Measurements from ENCODE around the gene CRY1.
"Not testable (repeated sequence)": the region's sequence is repeated elsewhere in the genome, so short reads cannot be mapped to it uniquely, and the experiment has no call there.

Gene CRY1

DNA sequence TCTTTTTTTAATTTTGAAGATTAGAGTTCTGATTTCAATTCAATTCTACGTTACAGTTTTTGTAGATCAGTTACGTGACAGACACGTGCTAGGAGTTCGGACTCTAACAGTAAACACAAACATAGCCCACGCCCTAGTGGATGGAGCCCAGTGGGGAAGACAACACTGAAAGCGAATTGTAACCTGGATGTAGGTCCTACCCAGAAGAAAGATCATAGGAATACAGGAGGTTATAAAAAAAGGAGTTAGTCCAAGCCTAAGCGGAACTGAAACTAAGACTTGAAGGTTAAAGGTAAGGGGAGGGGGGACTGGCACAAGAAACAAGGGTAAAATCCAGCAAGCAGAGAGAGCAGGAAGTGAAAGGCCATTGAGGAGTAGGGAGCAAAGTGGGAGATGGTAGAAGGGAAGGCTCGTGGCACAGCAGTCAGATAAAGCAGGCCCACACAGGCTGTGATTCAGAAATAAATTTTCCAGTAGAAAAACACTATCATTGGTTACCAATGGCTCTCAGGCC lies 15.7 kb upstream of the CRY1 start:
- TF ChIP-seq EZH2phosphoT487 (conservative IDR thresholded peaks at IDR 0.05; ENCODE audit: low read length): no peak
- TF ChIP-seq, protein P1, sequence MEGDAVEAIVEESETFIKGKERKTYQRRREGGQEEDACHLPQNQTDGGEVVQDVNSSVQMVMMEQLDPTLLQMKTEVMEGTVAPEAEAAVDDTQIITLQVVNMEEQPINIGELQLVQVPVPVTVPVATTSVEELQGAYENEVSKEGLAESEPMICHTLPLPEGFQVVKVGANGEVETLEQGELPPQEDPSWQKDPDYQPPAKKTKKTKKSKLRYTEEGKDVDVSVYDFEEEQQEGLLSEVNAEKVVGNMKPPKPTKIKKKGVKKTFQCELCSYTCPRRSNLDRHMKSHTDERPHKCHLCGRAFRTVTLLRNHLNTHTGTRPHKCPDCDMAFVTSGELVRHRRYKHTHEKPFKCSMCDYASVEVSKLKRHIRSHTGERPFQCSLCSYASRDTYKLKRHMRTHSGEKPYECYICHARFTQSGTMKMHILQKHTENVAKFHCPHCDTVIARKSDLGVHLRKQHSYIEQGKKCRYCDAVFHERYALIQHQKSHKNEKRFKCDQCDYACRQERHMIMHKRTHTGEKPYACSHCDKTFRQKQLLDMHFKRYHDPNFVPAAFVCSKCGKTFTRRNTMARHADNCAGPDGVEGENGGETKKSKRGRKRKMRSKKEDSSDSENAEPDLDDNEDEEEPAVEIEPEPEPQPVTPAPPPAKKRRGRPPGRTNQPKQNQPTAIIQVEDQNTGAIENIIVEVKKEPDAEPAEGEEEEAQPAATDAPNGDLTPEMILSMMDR (IDR thresholded peaks at IDR 0.05; ENCODE audit: insufficient read depth, low read length, poor library complexity, severe bottlenecking): no peak
- Histone ChIP-seq H3K9me2 (replicated peaks; ENCODE audit: insufficient read depth, low read length) (no peaks in the 10 kb centered on the region), H3K79me2 (ENCODE audit: insufficient read depth, low read length) (no peaks in the 10 kb centered on the region), H4K20me1 (ENCODE audit: low read depth, low read length) (no peaks in the 10 kb centered on the region), H3K4me3 (ENCODE audit: insufficient read depth, low read length, poor library complexity, severe bottlenecking) (no peak overlapping the region), H3K36me3 (ENCODE audit: low read length) (no peaks in the 10 kb centered on the region), H3K4me2 (ENCODE audit: low read depth, low read length, poor library complexity, severe bottlenecking) (no peak overlapping the region), H2AFZ (ENCODE audit: low read depth, low read length, severe bottlenecking) (no peak overlapping the region), H3K27me3 (ENCODE audit: low read length) (no peaks in the 10 kb centered on the region), H3F3A (ENCODE audit: insufficient read depth) (no peaks in the 10 kb centered on the region), H3K27ac (ENCODE audit: low read depth, low read length) (no peak overlapping the region), H3K9me3 (ENCODE audit: insufficient read depth, low read length) (no peaks in the 10 kb centered on the region), H3K9ac (ENCODE audit: low read length) (no peak overlapping the region)

DNA sequence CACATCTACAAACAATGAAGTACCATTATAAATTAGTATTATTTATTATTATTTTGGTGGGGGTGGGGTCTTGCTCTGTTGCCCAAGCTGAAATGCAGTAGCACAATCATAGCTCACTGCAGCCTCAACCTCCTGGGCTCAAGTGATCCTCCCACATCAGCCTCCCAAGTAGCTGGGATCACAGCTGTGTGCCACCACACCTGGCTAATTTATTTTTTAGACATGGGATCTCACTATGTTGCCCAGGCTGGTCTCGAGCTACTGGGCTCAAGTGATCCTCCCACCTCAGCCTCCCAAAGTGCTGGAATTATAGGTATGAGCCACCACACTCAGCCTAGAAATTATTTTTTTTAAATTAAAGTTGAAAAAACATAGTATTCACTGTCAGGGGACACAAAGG lies 15.0 kb upstream of the CRY1 start:
- not testable (repeated sequence) for H3K4me2 ChIP-seq (ENCODE audit: low read depth, low read length, poor library complexity, severe bottlenecking); H2AFZ ChIP-seq (ENCODE audit: low read depth, low read length, severe bottlenecking); H3K9me2 ChIP-seq (replicated peaks; ENCODE audit: insufficient read depth, low read length); H4K20me1 ChIP-seq (ENCODE audit: low read depth, low read length); H3K36me3 ChIP-seq (ENCODE audit: low read length); H3K9me3 ChIP-seq (ENCODE audit: insufficient read depth, low read length); H3F3A ChIP-seq (ENCODE audit: insufficient read depth); H3K27ac ChIP-seq (ENCODE audit: low read depth, low read length); H3K9ac ChIP-seq (ENCODE audit: low read length); H3K27me3 ChIP-seq (ENCODE audit: low read length); H3K4me3 ChIP-seq (ENCODE audit: insufficient read depth, low read length, poor library complexity, severe bottlenecking); H3K79me2 ChIP-seq (ENCODE audit: insufficient read depth, low read length)

DNA sequence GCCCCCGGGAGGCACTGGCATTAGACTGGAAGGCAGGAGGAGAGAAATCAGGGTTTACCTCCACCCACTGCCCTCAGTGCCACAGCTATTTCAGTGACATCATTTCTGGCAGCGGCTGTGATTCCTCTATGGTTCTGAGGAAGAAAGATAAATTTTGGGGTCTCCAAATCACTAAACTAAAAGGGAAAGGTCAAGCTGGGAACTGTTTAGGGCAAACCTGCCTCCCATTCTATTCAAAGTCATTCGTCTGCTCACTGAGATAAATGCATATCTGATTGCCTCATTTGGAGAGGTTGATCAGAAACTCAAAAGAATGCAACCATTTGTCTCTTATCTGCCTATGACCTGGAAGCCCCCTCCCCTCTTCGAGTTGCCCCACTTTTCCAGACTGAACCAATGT lies 14.0 kb upstream of the CRY1 start:
- no peaks in the 10 kb centered on the region for H3K9me2 ChIP-seq (replicated peaks; ENCODE audit: insufficient read depth, low read length)
- H3K36me3 ChIP-seq (ENCODE audit: low read length): no peaks in the 10 kb centered on the region
- no peak overlapping the region for H3K4me2 ChIP-seq (ENCODE audit: low read depth, low read length, poor library complexity, severe bottlenecking)
- no peaks in the 10 kb centered on the region for H3K79me2 ChIP-seq (ENCODE audit: insufficient read depth, low read length)
- H3K4me3 ChIP-seq (ENCODE audit: insufficient read depth, low read length, poor library complexity, severe bottlenecking): no peak overlapping the region
- H4K20me1 ChIP-seq (ENCODE audit: low read depth, low read length): no peaks in the 10 kb centered on the region
- no peak overlapping the region for H3K27ac ChIP-seq (ENCODE audit: low read depth, low read length)
- TF ChIP-seq, protein P1 (IDR thresholded peaks at IDR 0.05; ENCODE audit: insufficient read depth, low read length, poor library complexity, severe bottlenecking): no peak
- no peak for TF ChIP-seq EZH2phosphoT487 (conservative IDR thresholded peaks at IDR 0.05; ENCODE audit: low read length)
- no peaks in the 10 kb centered on the region for H3K9me3 ChIP-seq (ENCODE audit: insufficient read depth, low read length)
- no peak overlapping the region for H2AFZ ChIP-seq (ENCODE audit: low read depth, low read length, severe bottlenecking)
- H3K27me3 ChIP-seq (ENCODE audit: low read length): no peaks in the 10 kb centered on the region
- no peak overlapping the region for H3K9ac ChIP-seq (ENCODE audit: low read length)
- H3F3A ChIP-seq (ENCODE audit: insufficient read depth): no peaks in the 10 kb centered on the region

DNA sequence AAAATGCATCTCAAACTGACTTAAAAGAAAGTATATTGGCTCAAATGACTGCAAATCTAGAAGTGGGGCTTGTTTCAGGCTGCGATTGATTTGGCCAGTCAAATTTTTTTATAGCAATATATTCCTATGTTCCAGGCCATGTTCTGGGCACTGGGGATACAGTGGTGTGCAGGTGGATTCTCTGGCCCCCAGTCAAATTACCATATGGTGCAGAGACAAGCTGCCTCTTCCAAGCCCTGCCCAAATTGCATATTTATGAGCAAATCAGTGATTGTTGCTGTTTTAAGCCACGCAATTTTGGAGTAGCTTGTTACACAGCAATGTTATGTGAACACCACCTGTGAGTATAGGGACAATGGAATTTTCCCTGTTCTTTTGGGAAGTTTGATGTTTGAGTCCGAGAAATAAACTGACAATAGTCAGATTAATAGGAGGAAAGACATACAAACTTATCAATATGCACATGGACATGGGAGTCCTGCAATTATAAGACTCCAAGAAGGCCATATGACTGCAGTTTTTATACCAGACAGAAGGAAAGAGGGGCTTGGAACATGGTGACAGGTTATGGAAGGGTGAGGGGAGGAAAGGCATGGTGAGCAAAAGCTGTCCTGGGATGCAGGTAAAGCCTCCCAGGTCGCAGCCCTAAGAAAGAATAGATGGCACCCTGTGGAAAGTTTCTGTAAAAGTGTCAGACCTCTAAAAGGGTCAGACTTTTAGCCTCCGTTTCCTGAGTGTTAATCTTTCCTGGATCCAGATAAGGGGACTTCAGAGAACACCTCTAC lies 13.1 kb upstream of the CRY1 start:
- no peaks in the 10 kb centered on the region for H3F3A ChIP-seq (ENCODE audit: insufficient read depth)
- H3K9me3 ChIP-seq (ENCODE audit: insufficient read depth, low read length): no peaks in the 10 kb centered on the region
- H4K20me1 ChIP-seq (ENCODE audit: low read depth, low read length): no peaks in the 10 kb centered on the region
- TF ChIP-seq, protein P1 (IDR thresholded peaks at IDR 0.05; ENCODE audit: insufficient read depth, low read length, poor library complexity, severe bottlenecking): no peak
- TF ChIP-seq EZH2phosphoT487 (conservative IDR thresholded peaks at IDR 0.05; ENCODE audit: low read length): no peak
- H3K36me3 ChIP-seq (ENCODE audit: low read length): no peaks in the 10 kb centered on the region
- H3K27me3 ChIP-seq (ENCODE audit: low read length): no peaks in the 10 kb centered on the region
- H3K4me2 ChIP-seq (ENCODE audit: low read depth, low read length, poor library complexity, severe bottlenecking): no peak overlapping the region
- no peak overlapping the region for H3K4me3 ChIP-seq (ENCODE audit: insufficient read depth, low read length, poor library complexity, severe bottlenecking)
- no peak overlapping the region for H3K27ac ChIP-seq (ENCODE audit: low read depth, low read length)
- no peak overlapping the region for H3K9ac ChIP-seq (ENCODE audit: low read length)
- H3K79me2 ChIP-seq (ENCODE audit: insufficient read depth, low read length): no peaks in the 10 kb centered on the region
- no peak overlapping the region for H2AFZ ChIP-seq (ENCODE audit: low read depth, low read length, severe bottlenecking)
- no peaks in the 10 kb centered on the region for H3K9me2 ChIP-seq (replicated peaks; ENCODE audit: insufficient read depth, low read length)

Measured in SU-DHL-6 (cell line).